Measurements from ENCODE around the gene TWIST2.

Gene TWIST2

GRCh38 chr2:238838786-238839327 is 9.0 kb upstream of the TWIST2 start:
- DNase-seq (ENCODE audit: low read depth): no peak

GRCh38 chr2:238839428-238839827 is 8.5 kb upstream of the TWIST2 start:
- no peak for DNase-seq (ENCODE audit: low read depth)

GRCh38 chr2:238841542-238842164 is 6.2 kb upstream of the TWIST2 start:
- DNase-seq (ENCODE audit: low read depth): no peak

GRCh38 chr2:238843476-238843875 is 4.4 kb upstream of the TWIST2 start:
- no peak for DNase-seq (ENCODE audit: low read depth)

GRCh38 chr2:238845583-238846377 is 2.1 kb upstream of the TWIST2 start:
- no peak for DNase-seq (ENCODE audit: low read depth)

GRCh38 chr2:238846378-238846627 is 1.6 kb upstream of the TWIST2 start:
- no peak for DNase-seq (ENCODE audit: low read depth)

- no peak for DNase-seq (ENCODE audit: low read depth)
Observed at GRCh38 chr2:238846628-238847418, 1.1 kb upstream of the TWIST2 start.

GRCh38 chr2:238847419-238847801 is 475 bp upstream of the TWIST2 start:
- no peak for DNase-seq (ENCODE audit: low read depth)

GRCh38 chr2:238848691-238848975 is 748 bp downstream of the TWIST2 start:
- no peak for DNase-seq (ENCODE audit: low read depth)

GRCh38 chr2:238848976-238849853 is 1.3 kb downstream of the TWIST2 start:
- no peak for DNase-seq (ENCODE audit: low read depth)

- no peak for DNase-seq (ENCODE audit: low read depth)
Observed at GRCh38 chr2:238850091-238850490, 2.2 kb downstream of the TWIST2 start.

- DNase-seq (ENCODE audit: low read depth): no peak
Observed at GRCh38 chr2:238851026-238851425, 3.1 kb downstream of the TWIST2 start.

- no peak for DNase-seq (ENCODE audit: low read depth)
Observed at GRCh38 chr2:238851761-238852160, 3.9 kb downstream of the TWIST2 start.

- no peak for DNase-seq (ENCODE audit: low read depth)
Observed at GRCh38 chr2:238852206-238852869, 4.5 kb downstream of the TWIST2 start.

GRCh38 chr2:238853218-238853617 is 5.3 kb downstream of the TWIST2 start:
- no peak for DNase-seq (ENCODE audit: low read depth)

- no peak for DNase-seq (ENCODE audit: low read depth)
Observed at GRCh38 chr2:238853721-238854120, 5.8 kb downstream of the TWIST2 start.

GRCh38 chr2:238854246-238854645 is 6.4 kb downstream of the TWIST2 start:
- DNase-seq (ENCODE audit: low read depth): no peak

- DNase-seq (ENCODE audit: low read depth): no peak
Observed at GRCh38 chr2:238854699-238855229, 6.9 kb downstream of the TWIST2 start.

GRCh38 chr2:238855299-238855698 is 7.4 kb downstream of the TWIST2 start:
- DNase-seq (ENCODE audit: low read depth): no peak

- DNase-seq (ENCODE audit: low read depth): no peak
Observed at GRCh38 chr2:238855891-238856580, 8.2 kb downstream of the TWIST2 start.
